C4-2B (cell line): ENCODE results near the gene NHSL2.

ENCODE experiments used
- CTCF ChIP-seq: fragments of 450-650 bp; conservative IDR thresholded peaks from 2 replicates; pipeline ENCODE4 v1.5.1; 2017; ENCODE audit warnings: mild to moderate bottlenecking
- ZFX ChIP-seq: fragments of 450-650 bp; IDR thresholded peaks from 2 replicates; pipeline ENCODE4 v1.6.1; 2017

- TF ChIP-seq CTCF, result peak; percentile 51
- no peak for TF ChIP-seq ZFX
Measured at GRCh38 chrX:72021975-72022374, 111.3 kb downstream of the NHSL2 start.
